Effector memory CD4-positive, alpha-beta T cell (primary cell): Measurements from ENCODE around the gene P2RY11.

Source experiments
- DNase-seq, 3 donors: peaks; one replicate each; pipeline ENCODE4 v3.0.0-alpha.2; 2020
- H3K27ac ChIP-seq: 2 replicates; pipeline ENCODE4 v1.7.0; 2013; ENCODE audit warnings: mild to moderate bottlenecking, low read length, moderate library complexity; ENCODE audit not compliant: insufficient read depth, poor library complexity, severe bottlenecking
- H3K27me3 ChIP-seq: replicated peaks from 2 replicates; pipeline ENCODE4 v1.7.0; 2013; ENCODE audit warnings: mild to moderate bottlenecking, low read length; ENCODE audit not compliant: insufficient read depth, control insufficient read depth, poor library complexity, severe bottlenecking
- H3K36me3 ChIP-seq: 2 replicates; pipeline ENCODE4 v1.7.0; 2013; ENCODE audit warnings: mild to moderate bottlenecking, low read length, moderate library complexity; ENCODE audit not compliant: control insufficient read depth, insufficient read depth
- H3K4me1 ChIP-seq: 2 replicates; pipeline ENCODE4 v1.7.0; 2013; ENCODE audit warnings: low read length, mild to moderate bottlenecking; ENCODE audit not compliant: control insufficient read depth, insufficient read depth, poor library complexity, severe bottlenecking
- H3K4me3 ChIP-seq: 2 replicates; pipeline ENCODE4 v1.7.0; 2013; ENCODE audit warnings: low read length, low read depth, mild to moderate bottlenecking; ENCODE audit not compliant: insufficient read depth, poor library complexity, severe bottlenecking
- H3K9me3 ChIP-seq: 2 replicates; pipeline ENCODE4 v1.7.0; 2013; ENCODE audit warnings: mild to moderate bottlenecking, low read length, moderate library complexity; ENCODE audit not compliant: control insufficient read depth

P2RY11 gene

GRCh38 chr19:10084803-10085202 is 26.7 kb upstream of the P2RY11 start:
- no peak for DNase-seq
- H3K27ac ChIP-seq, result no peak overlapping the region
- H3K4me3 ChIP-seq, result no peak overlapping the region
- no peaks in the 10 kb centered on the region for H3K9me3 ChIP-seq
- peaks cover 8% of the 10 kb centered on the region for H3K36me3 ChIP-seq
- H3K27me3 ChIP-seq, result no peaks in the 10 kb centered on the region
- peaks cover 7% of the 10 kb centered on the region for H3K4me1 ChIP-seq

GRCh38 chr19:10085641-10086590 is 25.6 kb upstream of the P2RY11 start, which contains the start of gene SHFL:
SHFL (plus strand) TSS chr19:10086317; CDS start chr19:10086428, 111 bp downstream.
- peaks cover 7% of the 10 kb centered on the region for H3K4me1 ChIP-seq
- peak; percentile 73 to 83 (median 73) for DNase-seq

GRCh38 chr19:10086591-10087192 is 24.8 kb upstream of the P2RY11 start:
- H3K9me3 ChIP-seq, result no peaks in the 10 kb centered on the region
- peaks cover 7% of the 10 kb centered on the region for H3K4me1 ChIP-seq
- H3K4me3 ChIP-seq, result peak overlapping the region; percentile 99
- H3K27me3 ChIP-seq, result no peaks in the 10 kb centered on the region
- H3K36me3 ChIP-seq, result peaks cover 15% of the 10 kb centered on the region
- H3K27ac ChIP-seq, result peak overlapping the region; percentile 87
- peak in 1 of 3 donors; percentile 26 for DNase-seq

More at GRCh38 chr19:10085641-10086590, 25.6 kb upstream of the P2RY11 start, which contains the start of gene SHFL:
- Histone ChIP-seq H3K4me3 (peak within 1 kb of the TSS; percentile 99), H3K27me3 (no peaks in the 10 kb centered on the region), H3K27ac (peak within 1 kb of the TSS; percentile 87), H3K9me3 (no peaks in the 10 kb centered on the region), H3K36me3 (peaks cover 8% of the 10 kb centered on the region)

GRCh38 chr19:10087296-10088061 is 24.0 kb upstream of the P2RY11 start:
- DNase-seq, result no peak
- H3K27ac ChIP-seq, result peak overlapping the region; percentile 87
- H3K9me3 ChIP-seq, result no peaks in the 10 kb centered on the region
- H3K27me3 ChIP-seq, result no peaks in the 10 kb centered on the region
- peak overlapping the region; percentile 99 for H3K4me3 ChIP-seq
- H3K4me1 ChIP-seq, result peaks cover 7% of the 10 kb centered on the region
- H3K36me3 ChIP-seq, result peaks cover 21% of the 10 kb centered on the region

GRCh38 chr19:10088949-10089554 is 22.4 kb upstream of the P2RY11 start:
- Histone ChIP-seq H3K27me3 (no peaks in the 10 kb centered on the region), H3K4me3 (no peak overlapping the region), H3K36me3 (peaks cover 29% of the 10 kb centered on the region), H3K4me1 (peaks cover 7% of the 10 kb centered on the region), H3K27ac (no peak overlapping the region), H3K9me3 (no peaks in the 10 kb centered on the region)
- DNase-seq, result no peak

- H3K27me3 ChIP-seq, result no peaks in the 10 kb centered on the region
- DNase-seq, result no peak
- no peak overlapping the region for H3K4me3 ChIP-seq
- no peaks in the 10 kb centered on the region for H3K9me3 ChIP-seq
- H3K27ac ChIP-seq, result no peak overlapping the region
- peaks cover 7% of the 10 kb centered on the region for H3K4me1 ChIP-seq
- H3K36me3 ChIP-seq, result peaks cover 29% of the 10 kb centered on the region
Measured at GRCh38 chr19:10089801-10090375, 21.6 kb upstream of the P2RY11 start.

- no peak for DNase-seq
- peaks cover 29% of the 10 kb centered on the region for H3K36me3 ChIP-seq
- no peaks in the 10 kb centered on the region for H3K27me3 ChIP-seq
- H3K9me3 ChIP-seq, result no peaks in the 10 kb centered on the region
- no peak overlapping the region for H3K4me3 ChIP-seq
- peaks cover 7% of the 10 kb centered on the region for H3K4me1 ChIP-seq
- no peak overlapping the region for H3K27ac ChIP-seq
Measured at GRCh38 chr19:10091370-10091687, 20.2 kb upstream of the P2RY11 start.

GRCh38 chr19:10091895-10092641 is 19.4 kb upstream of the P2RY11 start:
- Histone ChIP-seq H3K9me3 (no peaks in the 10 kb centered on the region), H3K4me3 (no peak overlapping the region), H3K36me3 (peaks cover 29% of the 10 kb centered on the region), H3K27me3 (no peaks in the 10 kb centered on the region), H3K27ac (no peak overlapping the region), H3K4me1 (peaks cover 4% of the 10 kb centered on the region)
- no peak for DNase-seq
